ENCODE data around the gene CD52. TPM values are rescaled to one million over a fixed set of nuclear protein-coding genes. Genes with fewer than 3 reads are reported as not detected.

Gene CD52
- polyA plus RNA-seq, 1 donor (not counting 4 experiments of a cell fraction or from before 2014, with no cell fraction given), result 0.22 TPM

DNA sequence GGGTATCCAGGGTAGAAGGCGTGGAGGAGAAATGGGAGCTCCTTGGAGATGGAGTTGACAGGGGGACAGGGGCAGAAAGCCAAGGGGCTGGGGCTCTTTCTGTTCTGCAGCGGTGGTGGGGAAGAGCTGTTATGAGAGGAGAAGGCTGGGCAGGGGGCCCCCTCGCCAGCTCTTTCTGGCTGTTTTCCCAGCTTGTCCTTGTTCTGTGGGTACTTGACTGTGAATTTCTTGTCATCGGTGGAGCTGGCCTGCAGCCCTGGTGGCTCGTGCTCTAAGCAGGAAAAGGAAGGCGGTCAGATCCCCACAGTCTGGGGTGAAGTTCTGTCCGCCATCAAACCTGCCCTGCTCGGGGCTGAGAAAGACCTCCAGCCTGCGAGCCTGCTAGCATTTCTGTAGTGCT lies 47.2 kb downstream of the CD52 start:
- peaks cover 3% of the 10 kb centered on the region for H3K4me1 ChIP-seq (ENCODE audit: control insufficient read depth, extremely low read depth, insufficient read depth, low read length)
- FAIRE-seq, result no peak
- H3K4me2 ChIP-seq (ENCODE audit: control insufficient read depth, extremely low read depth, insufficient read depth, low read depth, low read length), result no peak overlapping the region
- no peak for DNase-seq (ENCODE audit: low read depth, low spot score)
- H3K27ac ChIP-seq (ENCODE audit: control insufficient read depth, insufficient read depth, low read length), result no peak overlapping the region
- no peaks in the 10 kb centered on the region for H4K20me1 ChIP-seq (ENCODE audit: control insufficient read depth, extremely low read depth, insufficient read depth, low read length)
- H3K27me3 ChIP-seq (ENCODE audit: control insufficient read depth, extremely low read depth, insufficient read depth, low read length), result peaks cover 3% of the 10 kb centered on the region
- H3K36me3 ChIP-seq (ENCODE audit: control insufficient read depth in 2 of 2, extremely low read depth in 1 of 2, insufficient read depth in 2 of 2, low read length in 2 of 2), result no peaks in the 10 kb centered on the region
- TF ChIP-seq, protein P1, sequence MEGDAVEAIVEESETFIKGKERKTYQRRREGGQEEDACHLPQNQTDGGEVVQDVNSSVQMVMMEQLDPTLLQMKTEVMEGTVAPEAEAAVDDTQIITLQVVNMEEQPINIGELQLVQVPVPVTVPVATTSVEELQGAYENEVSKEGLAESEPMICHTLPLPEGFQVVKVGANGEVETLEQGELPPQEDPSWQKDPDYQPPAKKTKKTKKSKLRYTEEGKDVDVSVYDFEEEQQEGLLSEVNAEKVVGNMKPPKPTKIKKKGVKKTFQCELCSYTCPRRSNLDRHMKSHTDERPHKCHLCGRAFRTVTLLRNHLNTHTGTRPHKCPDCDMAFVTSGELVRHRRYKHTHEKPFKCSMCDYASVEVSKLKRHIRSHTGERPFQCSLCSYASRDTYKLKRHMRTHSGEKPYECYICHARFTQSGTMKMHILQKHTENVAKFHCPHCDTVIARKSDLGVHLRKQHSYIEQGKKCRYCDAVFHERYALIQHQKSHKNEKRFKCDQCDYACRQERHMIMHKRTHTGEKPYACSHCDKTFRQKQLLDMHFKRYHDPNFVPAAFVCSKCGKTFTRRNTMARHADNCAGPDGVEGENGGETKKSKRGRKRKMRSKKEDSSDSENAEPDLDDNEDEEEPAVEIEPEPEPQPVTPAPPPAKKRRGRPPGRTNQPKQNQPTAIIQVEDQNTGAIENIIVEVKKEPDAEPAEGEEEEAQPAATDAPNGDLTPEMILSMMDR (optimal IDR thresholded peaks at IDR 0.05 in 1 of 3, IDR thresholded peaks at IDR 0.05 in 1 of 3, conservative IDR thresholded peaks at IDR 0.05 in 1 of 3; ENCODE audit: extremely low read depth in 1 of 3, insufficient read depth in 2 of 3, low read length in 3 of 3), result no peak
- no peak for TF ChIP-seq EZH2 (IDR thresholded peaks at IDR 0.05; ENCODE audit: low read length)
- H3K79me2 ChIP-seq (ENCODE audit: control insufficient read depth, insufficient read depth, low read length), result no peaks in the 10 kb centered on the region
- no peak overlapping the region for H3K4me3 ChIP-seq (ENCODE audit: control insufficient read depth in 2 of 3, extremely low read depth in 1 of 3, insufficient read depth in 2 of 3, low read depth in 1 of 3, low read length in 3 of 3)
- H3K9me1 ChIP-seq (ENCODE audit: control insufficient read depth, extremely low read depth, insufficient read depth, low read length), result no peaks in the 10 kb centered on the region
- no peaks in the 10 kb centered on the region for H3K9me3 ChIP-seq (ENCODE audit: control insufficient read depth, low read depth, low read length)
- H2AFZ ChIP-seq (ENCODE audit: control insufficient read depth, low read length), result no peak overlapping the region
- dilution Hi-C loops (cut with MboI; ENCODE audit: extremely low pct_ligation_motif_present, low sequenced_read_pairs), result no loop called here
- H3K9ac ChIP-seq (ENCODE audit: control insufficient read depth, extremely low read depth, insufficient read depth, low read length), result no peak overlapping the region

DNA sequence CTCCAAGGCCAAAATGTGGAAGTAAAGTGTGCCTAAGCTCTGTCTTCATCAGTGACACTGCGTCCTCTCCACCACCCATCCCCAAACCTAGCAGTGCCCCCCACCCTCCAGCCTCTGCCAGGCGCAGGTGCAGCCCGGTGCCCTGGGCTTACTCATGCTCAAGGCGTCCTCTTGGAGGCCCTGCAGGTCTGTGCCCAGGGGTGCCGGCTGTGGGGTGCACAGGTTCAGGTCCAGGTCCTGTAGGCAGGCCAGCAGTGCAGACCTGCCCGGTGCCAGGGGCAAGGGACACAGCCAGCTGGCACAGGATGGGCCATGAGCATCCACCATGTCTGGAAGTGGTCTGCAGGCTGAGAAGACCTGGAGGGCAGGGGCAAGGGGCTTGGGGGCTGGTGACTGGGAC lies 49.7 kb downstream of the CD52 start:
- H3K4me2 ChIP-seq (ENCODE audit: control insufficient read depth, extremely low read depth, insufficient read depth, low read depth, low read length), result no peak overlapping the region
- DNase-seq (ENCODE audit: low read depth, low spot score), result no peak
- TF ChIP-seq EZH2 (IDR thresholded peaks at IDR 0.05; ENCODE audit: low read length), result no peak
- TF ChIP-seq, protein P1 (optimal IDR thresholded peaks at IDR 0.05 in 1 of 3, IDR thresholded peaks at IDR 0.05 in 1 of 3, conservative IDR thresholded peaks at IDR 0.05 in 1 of 3; ENCODE audit: extremely low read depth in 1 of 3, insufficient read depth in 2 of 3, low read length in 3 of 3), result no peak
- H3K79me2 ChIP-seq (ENCODE audit: control insufficient read depth, insufficient read depth, low read length), result no peaks in the 10 kb centered on the region
- no peaks in the 10 kb centered on the region for H3K9me3 ChIP-seq (ENCODE audit: control insufficient read depth, low read depth, low read length)
- H2AFZ ChIP-seq (ENCODE audit: control insufficient read depth, low read length), result no peak overlapping the region
- no peak overlapping the region for H3K9ac ChIP-seq (ENCODE audit: control insufficient read depth, extremely low read depth, insufficient read depth, low read length)
- H3K4me1 ChIP-seq (ENCODE audit: control insufficient read depth, extremely low read depth, insufficient read depth, low read length), result peaks cover 9% of the 10 kb centered on the region
- no peaks in the 10 kb centered on the region for H3K36me3 ChIP-seq (ENCODE audit: control insufficient read depth in 2 of 2, extremely low read depth in 1 of 2, insufficient read depth in 2 of 2, low read length in 2 of 2)
- dilution Hi-C loops (cut with MboI; ENCODE audit: extremely low pct_ligation_motif_present, low sequenced_read_pairs), result no loop called here
- no peak for FAIRE-seq
- H3K4me3 ChIP-seq (ENCODE audit: control insufficient read depth in 2 of 3, extremely low read depth in 1 of 3, insufficient read depth in 2 of 3, low read depth in 1 of 3, low read length in 3 of 3), result no peak overlapping the region
- no peaks in the 10 kb centered on the region for H4K20me1 ChIP-seq (ENCODE audit: control insufficient read depth, extremely low read depth, insufficient read depth, low read length)
- H3K27ac ChIP-seq (ENCODE audit: control insufficient read depth, insufficient read depth, low read length), result no peak overlapping the region
- no peaks in the 10 kb centered on the region for H3K27me3 ChIP-seq (ENCODE audit: control insufficient read depth, extremely low read depth, insufficient read depth, low read length)
- H3K9me1 ChIP-seq (ENCODE audit: control insufficient read depth, extremely low read depth, insufficient read depth, low read length), result no peaks in the 10 kb centered on the region
